22Rv1 (cell line): ENCODE data around the gene GNRH2.

Source experiments
- H3K27ac ChIP-seq: fragments of 450-650 bp; 2 replicates; pipeline ENCODE4 v1.5.1; 2017
- CTCF ChIP-seq: fragments of 450-650 bp; IDR thresholded peaks from 2 replicates; pipeline ENCODE4 v1.5.1; 2017; ENCODE audit warnings: mild to moderate bottlenecking
- ZFX ChIP-seq: fragments of 450-650 bp; IDR thresholded peaks from 2 replicates; pipeline ENCODE4 v1.6.1; 2017; ENCODE audit warnings: antibody characterized with exemption, borderline replicate concordance

The GNRH2 gene

DNA sequence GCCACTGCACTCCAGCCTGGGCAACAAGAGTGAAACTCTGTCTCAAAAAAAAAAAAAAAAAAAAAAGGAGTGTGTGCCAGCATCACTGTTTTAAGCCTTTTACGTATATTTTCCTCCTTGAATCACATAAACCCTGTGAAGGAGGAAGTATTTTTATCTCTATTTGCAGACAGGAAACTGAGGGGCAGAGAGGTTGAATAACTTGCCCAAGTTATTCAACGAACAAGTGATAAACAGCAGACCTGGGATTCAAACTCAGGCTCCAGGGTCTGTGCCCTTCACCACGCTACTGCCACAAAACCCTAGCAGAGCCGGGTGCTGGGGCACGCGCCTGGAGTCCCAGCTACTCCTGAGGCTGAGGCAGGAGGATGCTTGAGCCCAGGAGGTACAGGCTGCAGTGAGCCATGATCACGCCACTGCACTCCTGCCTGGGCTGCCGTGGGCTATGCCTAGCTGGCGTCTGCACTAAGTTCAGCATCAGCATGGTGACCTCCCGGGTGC lies 50.5 kb downstream of the GNRH2 start:
- H3K27ac ChIP-seq: no peak overlapping the region
- no peak for TF ChIP-seq CTCF
- no peak for TF ChIP-seq ZFX

- no peak overlapping the region for H3K27ac ChIP-seq
- TF ChIP-seq CTCF (no peak), ZFX (no peak)
These were observed 51.6 kb downstream of the GNRH2 start for GRCh38 chr20:3094848-3095629.
